H9 (cell line): ENCODE measurements around the gene MAP3K10. TPM values are rescaled to one million over a fixed set of nuclear protein-coding genes. Genes with fewer than 3 reads are reported as not detected.

Experiments
- DNase-seq: peaks from one replicate; pipeline ENCODE4 v3.0.0-alpha.2; 2017
- H2AFZ ChIP-seq: one replicate; pipeline ENCODE4 v1.6.1; 2013; ENCODE audit warnings: mild to moderate bottlenecking, low read length, control low read depth, moderate library complexity
- H2AK5ac ChIP-seq: 2 replicates; pipeline ENCODE4 v1.6.1; 2013; ENCODE audit warnings: low read length, control low read depth, mixed read lengths; ENCODE audit not compliant: insufficient read length
- H2BK120ac ChIP-seq: one replicate; pipeline ENCODE4 v1.6.1; 2013; ENCODE audit warnings: low read depth, mild to moderate bottlenecking, low read length, control low read depth, inconsistent platforms; ENCODE audit not compliant: poor library complexity, severe bottlenecking
- H2BK12ac ChIP-seq: 2 replicates; pipeline ENCODE4 v1.6.1; 2013; ENCODE audit warnings: low read length, control low read depth, mixed read lengths, low read depth; ENCODE audit not compliant: insufficient read length
- H2BK15ac ChIP-seq: 2 replicates; pipeline ENCODE4 v1.6.1; 2013; ENCODE audit warnings: low read depth, low read length, control low read depth
- H2BK20ac ChIP-seq: one replicate; pipeline ENCODE4 v1.6.1; 2013; ENCODE audit warnings: low read depth, mild to moderate bottlenecking, low read length, control low read depth, inconsistent platforms; ENCODE audit not compliant: poor library complexity, severe bottlenecking
- H2BK5ac ChIP-seq: 2 replicates; pipeline ENCODE4 v1.6.1; 2013; ENCODE audit warnings: low read length, control low read depth, mixed read lengths; ENCODE audit not compliant: insufficient read length
- H3K14ac ChIP-seq: 2 replicates; pipeline ENCODE4 v1.6.1; 2013; ENCODE audit warnings: low read length, control low read depth; ENCODE audit not compliant: insufficient read depth
- H3K18ac ChIP-seq: 2 replicates; pipeline ENCODE4 v1.6.1; 2013; ENCODE audit warnings: low read depth, mild to moderate bottlenecking, mixed read lengths, low read length, control low read depth; ENCODE audit not compliant: insufficient read length
- H3K23ac ChIP-seq: 2 replicates; pipeline ENCODE4 v1.6.1; 2013; ENCODE audit warnings: low read length, control low read depth, mixed read lengths, low read depth; ENCODE audit not compliant: insufficient read length
- H3K23me2 ChIP-seq: 2 replicates; pipeline ENCODE4 v1.6.1; 2013; ENCODE audit warnings: low read depth, mild to moderate bottlenecking, mixed read lengths, low read length, control low read depth; ENCODE audit not compliant: insufficient read length, poor library complexity, severe bottlenecking
- H3K27ac ChIP-seq: 2 replicates; pipeline ENCODE4 v1.5.1; 2013; ENCODE audit warnings: low read length, control low read depth, mixed read lengths, low read depth; ENCODE audit not compliant: insufficient read length
- H3K27me3 ChIP-seq: 2 replicates; pipeline ENCODE4 v1.6.1; 2013; ENCODE audit warnings: low read length, control low read depth, inconsistent platforms; ENCODE audit not compliant: insufficient read depth
- H3K4ac ChIP-seq: 2 replicates; pipeline ENCODE4 v1.6.1; 2013; ENCODE audit warnings: low read depth, mild to moderate bottlenecking, control low read depth, inconsistent platforms, low read length, moderate library complexity
- H3K4me1 ChIP-seq: 2 replicates; pipeline ENCODE4 v1.6.1; 2013; ENCODE audit warnings: low read length, control low read depth, inconsistent platforms; ENCODE audit not compliant: insufficient read depth
- H3K4me2 ChIP-seq: 2 replicates; pipeline ENCODE4 v1.6.1; 2013; ENCODE audit warnings: low read length, control low read depth, mixed read lengths; ENCODE audit not compliant: insufficient read length, insufficient read depth
- H3K56ac ChIP-seq: 2 replicates; pipeline ENCODE4 v1.6.1; 2013; ENCODE audit warnings: low read depth, mild to moderate bottlenecking, mixed read lengths, low read length, control low read depth; ENCODE audit not compliant: insufficient read length
- H3K79me1 ChIP-seq: 2 replicates; pipeline ENCODE4 v1.6.1; 2013; ENCODE audit warnings: low read depth, mild to moderate bottlenecking, moderate library complexity, low read length, control low read depth, inconsistent platforms; ENCODE audit not compliant: insufficient read depth, poor library complexity, severe bottlenecking
- H3K79me2 ChIP-seq: 2 replicates; pipeline ENCODE4 v1.6.1; 2013; ENCODE audit warnings: low read length, control low read depth, inconsistent platforms; ENCODE audit not compliant: insufficient read depth
- H3K9ac ChIP-seq: 2 replicates; pipeline ENCODE4 v1.6.1; 2013; ENCODE audit warnings: low read length, control low read depth, mixed read lengths; ENCODE audit not compliant: insufficient read length; ENCODE audit errors: extremely low read depth
- H3K9me3 ChIP-seq: one replicate; pipeline ENCODE4 v1.6.1; 2013; ENCODE audit warnings: low read depth, low read length, inconsistent platforms; ENCODE audit not compliant: control insufficient read depth
- H3T11ph ChIP-seq: one replicate; pipeline ENCODE4 v1.6.1; 2013; ENCODE audit warnings: mild to moderate bottlenecking, low read length, control low read depth, inconsistent platforms
- H4K20me1 ChIP-seq: one replicate; pipeline ENCODE4 v1.6.1; 2013; ENCODE audit not compliant: control insufficient read depth, insufficient read length, insufficient read depth
- H4K5ac ChIP-seq: 2 replicates; pipeline ENCODE4 v1.6.1; 2013; ENCODE audit warnings: low read depth, mild to moderate bottlenecking, mixed read lengths, low read length, control low read depth; ENCODE audit not compliant: insufficient read length
- H4K8ac ChIP-seq: replicated peaks from 2 replicates; pipeline ENCODE4 v1.6.1; 2013; ENCODE audit warnings: low read length, control low read depth, mixed read lengths, low read depth; ENCODE audit not compliant: insufficient read length
- H4K91ac ChIP-seq: 2 replicates; pipeline ENCODE4 v1.6.1; 2013; ENCODE audit warnings: low read depth, mild to moderate bottlenecking, moderate library complexity, mixed read lengths, low read length, control low read depth; ENCODE audit not compliant: insufficient read length
- H3K27ac Mint-ChIP-seq, 3 experiments: 2 replicates in 2 of 3; 3 replicates in 1 of 3; pipeline ENCODE4 v1.8.0; 2020 to 2021; ENCODE audit warnings: mixed read lengths in 3 of 3, mild to moderate bottlenecking in 1 of 3, moderate library complexity in 1 of 3
- H3K27me3 Mint-ChIP-seq: 2 replicates; pipeline ENCODE4 v1.8.0; 2021; ENCODE audit warnings: low read depth, mild to moderate bottlenecking, moderate library complexity, mixed read lengths
- H3K36me3 Mint-ChIP-seq, 3 experiments: 2 replicates in 2 of 3; 3 replicates in 1 of 3; pipeline ENCODE4 v1.8.0; 2020 to 2021; ENCODE audit warnings: low read depth in 3 of 3, mixed read lengths in 3 of 3; ENCODE audit not compliant: insufficient read depth in 1 of 3
- H3K4me1 Mint-ChIP-seq, 2 experiments: 2 replicates each; pipeline ENCODE4 v1.8.0; 2020; ENCODE audit warnings: mixed read lengths in 2 of 2
- H3K4me3 Mint-ChIP-seq, 2 experiments: 2 replicates in 1 of 2; 3 replicates in 1 of 2; pipeline ENCODE4 v1.8.0; 2020 to 2021; ENCODE audit warnings: mild to moderate bottlenecking in 2 of 2, mixed read lengths in 2 of 2, moderate library complexity in 1 of 2
- H3K9me3 Mint-ChIP-seq, 2 experiments: 2 replicates in 1 of 2; 3 replicates in 1 of 2; pipeline ENCODE4 v1.8.0; 2020; ENCODE audit warnings: mild to moderate bottlenecking in 2 of 2, mixed read lengths in 2 of 2, moderate library complexity in 1 of 2
- WGBS: extraction: QIAGEN DNeasy Blood & Tissue Kit; methylation state at CpG from one replicate; pipeline ENCODE4 v1.1.7; 2013; ENCODE audit warnings: missing lambda C conversion rate, low lambda C conversion rate, mixed read lengths; ENCODE audit not compliant: insufficient read length; ENCODE audit errors: extremely low coverage; 5-methylcytosine and 5-hydroxymethylcytosine counted together
- total RNA-seq: library from RNA; stranded (reverse); gene quantifications from 2 replicates; pipeline ENCODE4 v1.2.1, GENCODE V29; 2021
- TF ChIP-seq, protein P1 (sequence below): fragments of 200-600 bp; sonication (generic); conservative IDR thresholded peaks from 3 replicates; pipeline ENCODE4 v1.8.0; 2021; ENCODE audit warnings: antibody characterized with exemption, mild to moderate bottlenecking

Gene MAP3K10
- total RNA-seq, 1 experiment from 2014 or later: 19.0 TPM

DNA sequence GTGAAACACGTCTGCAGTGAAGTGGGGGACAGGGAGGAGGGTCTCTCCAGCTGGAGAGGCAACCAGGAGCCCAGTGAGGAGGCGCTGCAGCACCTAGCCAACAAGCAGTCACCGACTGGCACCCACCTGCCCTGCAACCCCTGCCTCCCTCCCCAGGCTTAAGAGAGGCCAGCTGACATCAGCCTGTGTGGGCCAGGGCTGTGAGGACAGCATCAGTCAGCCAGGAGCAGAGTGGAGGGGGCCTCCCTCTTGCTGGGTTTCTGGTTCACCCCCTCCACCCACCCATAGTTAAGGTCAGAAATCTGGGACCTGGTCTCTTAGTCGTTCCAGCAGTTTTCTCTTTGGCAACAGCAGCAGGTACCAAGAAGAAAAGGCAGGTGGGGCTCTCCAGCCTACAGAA lies 60.8 kb downstream of the MAP3K10 start:
- H3K36me3 Mint-ChIP-seq: peaks cover 18 to 60% (median 40%) of the 10 kb centered on the region in 3 experiments
- no peak overlapping the region for H3K56ac ChIP-seq
- H3T11ph ChIP-seq: no peak overlapping the region
- no peak overlapping the region for H2AK5ac ChIP-seq
- H3K4ac ChIP-seq: no peak overlapping the region
- peaks cover 2% of the 10 kb centered on the region for H3K79me1 ChIP-seq
- H3K18ac ChIP-seq: no peak overlapping the region
- TF ChIP-seq, protein P1, sequence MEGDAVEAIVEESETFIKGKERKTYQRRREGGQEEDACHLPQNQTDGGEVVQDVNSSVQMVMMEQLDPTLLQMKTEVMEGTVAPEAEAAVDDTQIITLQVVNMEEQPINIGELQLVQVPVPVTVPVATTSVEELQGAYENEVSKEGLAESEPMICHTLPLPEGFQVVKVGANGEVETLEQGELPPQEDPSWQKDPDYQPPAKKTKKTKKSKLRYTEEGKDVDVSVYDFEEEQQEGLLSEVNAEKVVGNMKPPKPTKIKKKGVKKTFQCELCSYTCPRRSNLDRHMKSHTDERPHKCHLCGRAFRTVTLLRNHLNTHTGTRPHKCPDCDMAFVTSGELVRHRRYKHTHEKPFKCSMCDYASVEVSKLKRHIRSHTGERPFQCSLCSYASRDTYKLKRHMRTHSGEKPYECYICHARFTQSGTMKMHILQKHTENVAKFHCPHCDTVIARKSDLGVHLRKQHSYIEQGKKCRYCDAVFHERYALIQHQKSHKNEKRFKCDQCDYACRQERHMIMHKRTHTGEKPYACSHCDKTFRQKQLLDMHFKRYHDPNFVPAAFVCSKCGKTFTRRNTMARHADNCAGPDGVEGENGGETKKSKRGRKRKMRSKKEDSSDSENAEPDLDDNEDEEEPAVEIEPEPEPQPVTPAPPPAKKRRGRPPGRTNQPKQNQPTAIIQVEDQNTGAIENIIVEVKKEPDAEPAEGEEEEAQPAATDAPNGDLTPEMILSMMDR: no peak
- DNase-seq: no peak
- H4K20me1 ChIP-seq: peaks cover 2% of the 10 kb centered on the region
- no peak overlapping the region for H2AFZ ChIP-seq
- no peaks in the 10 kb centered on the region for H3K27me3 Mint-ChIP-seq
- H3K4me1 ChIP-seq: peaks cover 2% of the 10 kb centered on the region; the same call in 1 of the 2 replicates
- no peaks in the 10 kb centered on the region for H3K79me2 ChIP-seq
- no peak overlapping the region for H3K14ac ChIP-seq
- H2BK12ac ChIP-seq: no peak overlapping the region
- no peak overlapping the region for H3K23ac ChIP-seq
- no peak overlapping the region for H4K5ac ChIP-seq
- H2BK5ac ChIP-seq: no peak overlapping the region
- H3K9ac ChIP-seq: no peak overlapping the region
- no peak overlapping the region for H4K8ac ChIP-seq
- no CpG with 5 or more reads among the region's 4 CpGs for WGBS
- no peak overlapping the region for H3K4me3 Mint-ChIP-seq
- H3K27me3 ChIP-seq: no peaks in the 10 kb centered on the region
- H2BK15ac ChIP-seq: no peak overlapping the region
- no peak overlapping the region for H2BK20ac ChIP-seq
- H3K4me1 Mint-ChIP-seq: peaks cover 16 to 19% of the 10 kb centered on the region in 2 experiments
- no peak overlapping the region for H3K27ac ChIP-seq
- H3K9me3 ChIP-seq: no peaks in the 10 kb centered on the region
- H4K91ac ChIP-seq: no peak overlapping the region
- no peak overlapping the region for H2BK120ac ChIP-seq
- H3K9me3 Mint-ChIP-seq: no peaks in the 10 kb centered on the region
- H3K23me2 ChIP-seq: no peaks in the 10 kb centered on the region
- peak overlapping the region in 1 of 3 experiments; percentile 93; a peak in 2 of 7 replicates for H3K27ac Mint-ChIP-seq
- no peak overlapping the region for H3K4me2 ChIP-seq
